PFSK-1 (cell line): ENCODE data around the gene HBZ.

ENCODE experiments used
- FOXP2 ChIP-seq: optimal IDR thresholded peaks from 2 replicates; pipeline ENCODE3; 2011; ENCODE audit warnings: borderline replicate concordance, control low read depth, inconsistent platforms; ENCODE audit not compliant: insufficient read depth; ENCODE audit errors: extremely low read length, extremely low read depth
- POLR2AphosphoS5 ChIP-seq: IDR thresholded peaks from 2 replicates; pipeline ENCODE4 v1.6.1; 2012; ENCODE audit warnings: low read depth, mild to moderate bottlenecking, control low read depth, low read length, moderate library complexity
- REST ChIP-seq, 2 experiments: IDR thresholded peaks; 2 replicates each; pipeline versions ENCODE4 v1.6.1 to v1.8.0; 2011 to 2012; ENCODE audit warnings: low read depth in 2 of 2, low read length in 2 of 2, control low read depth in 1 of 2, inconsistent platforms in 1 of 2, mild to moderate bottlenecking in 1 of 2, moderate library complexity in 1 of 2; ENCODE audit not compliant: insufficient read depth in 1 of 2
- SIN3A ChIP-seq: IDR thresholded peaks from 2 replicates; pipeline ENCODE4 v1.6.1; 2012; ENCODE audit warnings: mild to moderate bottlenecking, low read length, moderate library complexity, borderline replicate concordance; ENCODE audit not compliant: insufficient read depth
- TAF1 ChIP-seq: IDR thresholded peaks from 2 replicates; pipeline ENCODE4 v1.6.1; 2012; ENCODE audit warnings: low read length, control low read depth, borderline replicate concordance; ENCODE audit not compliant: insufficient read depth

The HBZ gene

GRCh38 chr16:142405-142967, 10.0 kb upstream of the HBZ start:
- TF ChIP-seq FOXP2 (no peak), SIN3A (no peak), REST (IDR thresholded peaks at IDR 0.05; ENCODE audit: insufficient read depth in 1 of 2, low read depth in 2 of 2, low read length in 2 of 2) (no peak), TAF1 (no peak), POLR2AphosphoS5 (no peak)

GRCh38 chr16:143047-143446, 9.4 kb upstream of the HBZ start:
- TF ChIP-seq FOXP2: no peak
- TF ChIP-seq SIN3A: no peak
- TF ChIP-seq TAF1: no peak
- TF ChIP-seq POLR2AphosphoS5: no peak
- no peak for TF ChIP-seq REST (IDR thresholded peaks at IDR 0.05; ENCODE audit: insufficient read depth in 1 of 2, low read depth in 2 of 2, low read length in 2 of 2)

DNA sequence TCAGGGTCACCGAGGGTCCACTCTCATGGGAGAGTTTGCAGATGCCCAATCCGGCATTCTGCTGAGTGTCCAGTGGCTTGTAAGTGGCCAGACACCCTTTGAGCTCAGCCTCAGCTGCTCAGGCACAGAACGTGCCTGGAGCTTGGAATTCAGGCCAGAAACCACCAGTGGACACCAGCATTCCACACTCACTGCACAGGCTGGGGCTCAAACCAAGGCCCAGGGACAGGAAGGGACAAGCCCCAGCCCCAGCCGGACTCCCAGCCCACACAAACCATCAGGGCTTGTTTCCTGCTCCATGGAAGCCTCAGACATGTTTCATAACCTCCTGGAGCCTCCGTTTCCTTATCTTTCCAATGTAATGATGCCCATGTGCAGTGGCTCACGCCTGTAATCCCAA, 9.0 kb upstream of the HBZ start:
- TF ChIP-seq POLR2AphosphoS5 (no peak), REST (IDR thresholded peaks at IDR 0.05; ENCODE audit: insufficient read depth in 1 of 2, low read depth in 2 of 2, low read length in 2 of 2) (no peak), SIN3A (no peak), FOXP2 (no peak), TAF1 (no peak)

DNA sequence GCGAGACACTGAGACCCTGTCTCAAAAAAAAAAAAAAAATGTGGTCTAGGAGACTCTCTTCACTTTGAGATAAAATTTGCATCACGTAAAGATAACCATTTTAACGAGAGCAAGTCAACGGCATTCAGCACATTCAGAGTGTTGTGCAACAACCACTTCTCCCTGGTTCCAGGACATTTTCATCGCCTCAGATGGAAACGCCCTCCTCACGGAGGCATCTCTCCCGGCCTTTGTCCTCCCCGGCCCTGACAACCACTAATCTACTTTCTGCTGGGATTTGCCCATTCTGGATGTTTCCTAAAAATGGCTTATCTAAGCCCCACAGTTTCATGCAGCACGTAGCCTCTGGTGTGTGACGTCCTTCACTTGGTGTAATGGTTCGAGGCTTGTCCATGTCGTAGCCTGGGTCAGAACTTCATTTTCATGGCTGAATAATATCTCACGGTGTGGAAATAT, 7.6 kb upstream of the HBZ start:
- no peak for TF ChIP-seq REST (IDR thresholded peaks at IDR 0.05; ENCODE audit: insufficient read depth in 1 of 2, low read depth in 2 of 2, low read length in 2 of 2)
- no peak for TF ChIP-seq TAF1
- no peak for TF ChIP-seq FOXP2
- no peak for TF ChIP-seq POLR2AphosphoS5
- TF ChIP-seq SIN3A: no peak

DNA sequence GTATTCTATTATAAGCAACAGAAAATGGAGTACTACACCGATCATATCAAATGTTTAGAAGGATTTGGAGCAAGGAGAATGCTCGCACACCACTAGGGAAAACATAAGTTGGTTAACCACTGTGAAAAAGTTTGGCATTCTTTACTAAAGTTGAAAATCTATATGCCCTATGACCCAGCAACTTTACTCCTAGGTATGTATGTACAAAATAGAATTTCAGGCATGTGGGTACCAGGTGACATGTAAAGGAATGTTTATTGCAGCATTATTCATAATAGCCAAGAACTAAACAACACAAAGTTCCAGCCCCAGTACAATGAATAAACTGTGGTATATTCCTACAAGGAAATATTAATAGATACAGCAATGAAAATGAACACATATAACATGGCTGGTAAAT, 5.8 kb upstream of the HBZ start:
- TF ChIP-seq SIN3A (no peak), REST (IDR thresholded peaks at IDR 0.05; ENCODE audit: insufficient read depth in 1 of 2, low read depth in 2 of 2, low read length in 2 of 2) (no peak), TAF1 (no peak), FOXP2 (no peak), POLR2AphosphoS5 (no peak)
